GM03348 (cell line): ENCODE measurements around the gene BORCS5.

Experiments
- DNase-seq: peaks from one replicate; pipeline ENCODE4 v3.0.0; 2012; ENCODE audit warnings: low spot score

BORCS5 gene

DNA sequence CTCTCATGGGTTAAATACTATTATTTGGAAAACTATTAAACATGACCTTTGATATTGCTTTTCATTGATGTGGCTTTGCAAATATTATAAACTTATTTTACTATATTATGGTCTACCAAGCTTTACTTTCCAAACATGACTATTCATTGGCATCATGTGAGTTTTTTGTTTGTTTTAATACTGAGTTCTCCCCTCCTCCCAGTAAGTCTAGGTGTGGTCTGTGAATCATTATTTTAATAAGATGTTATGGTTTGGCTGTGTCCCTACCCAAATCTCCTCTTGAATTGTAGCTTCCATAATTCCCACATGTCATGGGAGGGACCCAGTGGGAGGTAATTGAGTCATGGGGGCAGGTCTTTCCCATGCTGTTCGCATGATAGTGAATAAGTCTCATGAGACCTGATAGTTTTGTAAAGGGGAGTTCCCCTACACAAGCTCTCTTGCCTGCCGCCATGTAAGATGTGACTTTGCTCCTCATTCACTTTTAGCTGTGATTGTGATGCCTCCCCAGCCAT, 80.0 kb downstream of the BORCS5 start:
- no peak for DNase-seq

DNA sequence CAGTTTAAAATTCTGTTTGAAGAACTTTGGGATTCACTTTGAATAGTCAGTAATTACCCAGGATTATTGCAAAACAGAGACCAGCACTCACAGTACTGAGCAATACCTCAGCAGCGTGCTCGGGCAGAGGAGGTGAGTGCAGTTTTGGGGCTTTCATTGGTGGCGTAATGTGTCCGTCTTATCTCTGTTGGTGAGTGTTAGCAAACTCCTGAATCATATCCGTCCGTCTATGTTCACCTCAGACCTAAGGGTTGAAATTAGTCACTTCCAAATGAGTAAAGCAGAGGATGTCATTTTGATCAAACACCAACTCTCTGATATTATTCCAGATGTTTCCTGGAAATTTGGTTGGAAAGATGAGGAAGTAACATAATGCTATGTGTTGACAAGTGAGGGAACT, 82.8 kb downstream of the BORCS5 start:
- peak; percentile 40 for DNase-seq

DNA sequence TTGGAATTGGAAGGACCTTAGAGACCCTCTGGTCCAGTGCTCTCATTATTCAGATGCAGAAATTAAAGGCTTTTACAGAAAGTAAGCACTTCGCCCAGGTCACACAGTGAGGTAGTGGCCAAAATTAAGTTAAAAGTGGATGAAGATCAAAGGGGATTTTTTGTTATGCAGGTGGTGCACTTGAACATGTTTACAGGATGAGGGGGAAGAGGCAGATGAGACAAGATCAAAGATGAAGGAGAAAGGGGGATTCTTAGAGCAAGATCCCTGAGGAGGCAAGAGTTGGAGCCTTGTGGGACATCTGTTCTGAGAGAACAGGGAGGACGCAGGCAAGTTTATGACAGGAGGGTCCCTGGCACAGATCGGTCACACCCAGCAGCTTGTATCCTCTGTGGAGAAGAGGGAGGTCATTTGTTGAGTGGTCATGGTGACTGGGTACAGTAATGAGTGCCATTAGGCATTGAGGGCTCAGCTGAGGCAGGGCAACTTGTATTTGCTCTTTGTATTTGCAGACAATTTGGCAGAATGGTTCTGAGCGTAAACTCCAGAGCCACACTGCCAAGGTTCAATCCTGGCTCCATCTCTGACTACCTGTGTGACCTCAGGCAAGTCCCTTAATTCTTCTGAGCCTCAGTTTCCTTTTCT, 84.0 kb downstream of the BORCS5 start:
- DNase-seq, result no peak

DNA sequence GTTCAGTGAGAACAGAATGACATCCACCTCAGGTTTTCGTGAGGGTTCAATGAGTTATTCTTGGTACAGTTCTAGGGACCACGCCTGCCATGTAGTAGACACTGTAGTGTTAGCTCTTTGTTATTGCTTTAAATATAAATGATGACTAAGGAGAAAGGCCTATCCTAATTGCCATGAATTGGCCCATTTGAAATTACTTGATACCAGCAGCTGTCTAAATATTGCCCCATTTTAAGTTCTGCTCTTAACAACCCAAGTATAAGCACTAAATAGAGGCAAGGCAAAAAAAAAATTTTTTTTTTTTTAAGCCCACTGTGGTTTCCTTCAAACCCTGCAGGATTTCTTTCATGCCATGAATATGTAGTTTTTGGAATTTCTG, 84.5 kb downstream of the BORCS5 start:
- DNase-seq, result no peak

DNA sequence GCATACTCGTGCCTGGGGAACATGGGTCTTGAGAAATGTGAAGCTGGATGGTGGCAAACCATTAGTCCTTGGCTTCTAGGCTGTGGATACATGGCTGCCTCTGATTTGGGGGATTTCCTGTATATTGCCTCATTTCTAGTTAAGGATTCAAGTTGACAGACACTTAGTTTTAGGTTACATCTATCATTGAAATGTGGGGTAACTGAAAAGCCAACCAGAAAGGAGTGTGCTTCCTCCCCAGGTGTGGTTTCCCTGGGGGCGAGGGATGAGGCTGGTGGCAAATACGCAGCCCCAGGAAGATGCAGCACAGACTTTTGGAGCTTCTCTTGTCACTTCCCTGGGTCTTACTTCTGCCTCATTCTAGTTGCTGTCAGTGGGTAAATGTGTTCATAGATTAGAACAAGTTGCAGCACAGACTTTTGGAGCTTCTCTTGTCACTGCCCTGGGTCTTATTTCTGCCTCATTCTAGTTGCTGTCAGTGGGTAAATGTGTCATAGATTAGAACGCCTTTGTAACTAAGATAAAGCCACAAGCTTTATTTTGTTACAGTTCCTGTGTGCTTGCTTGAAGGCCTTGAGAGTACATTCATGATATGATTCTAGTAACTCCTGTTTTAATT, 85.1 kb downstream of the BORCS5 start:
- DNase-seq, result no peak

DNA sequence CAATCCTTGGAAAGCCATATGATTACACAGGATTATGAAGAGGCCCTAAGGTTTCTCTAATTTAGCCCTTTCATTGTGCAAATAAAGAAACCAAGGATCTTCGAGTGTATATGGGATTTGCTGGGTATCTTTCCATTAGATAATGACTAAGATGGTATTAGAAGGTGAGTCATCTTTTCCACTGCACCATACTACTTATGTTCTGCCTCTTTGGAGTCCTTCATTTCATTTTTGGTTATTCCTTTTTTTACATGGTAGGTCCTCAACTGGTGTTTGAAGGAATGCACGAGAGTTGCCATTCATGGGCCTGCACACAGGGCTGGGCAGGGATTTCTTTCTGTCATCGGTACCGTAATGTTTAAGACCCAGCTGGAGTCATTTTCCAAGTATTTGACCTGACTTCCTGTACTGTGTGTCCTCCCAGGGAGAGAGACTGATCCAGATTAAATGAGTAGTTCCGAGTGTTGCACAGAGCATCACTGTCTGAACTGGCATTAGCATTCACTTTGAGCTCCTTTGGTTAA, 85.7 kb downstream of the BORCS5 start:
- DNase-seq, result peak; percentile 27

GRCh38 chr12:12443431-12443878, 86.6 kb downstream of the BORCS5 start:
- peak; percentile 24 for DNase-seq

DNA sequence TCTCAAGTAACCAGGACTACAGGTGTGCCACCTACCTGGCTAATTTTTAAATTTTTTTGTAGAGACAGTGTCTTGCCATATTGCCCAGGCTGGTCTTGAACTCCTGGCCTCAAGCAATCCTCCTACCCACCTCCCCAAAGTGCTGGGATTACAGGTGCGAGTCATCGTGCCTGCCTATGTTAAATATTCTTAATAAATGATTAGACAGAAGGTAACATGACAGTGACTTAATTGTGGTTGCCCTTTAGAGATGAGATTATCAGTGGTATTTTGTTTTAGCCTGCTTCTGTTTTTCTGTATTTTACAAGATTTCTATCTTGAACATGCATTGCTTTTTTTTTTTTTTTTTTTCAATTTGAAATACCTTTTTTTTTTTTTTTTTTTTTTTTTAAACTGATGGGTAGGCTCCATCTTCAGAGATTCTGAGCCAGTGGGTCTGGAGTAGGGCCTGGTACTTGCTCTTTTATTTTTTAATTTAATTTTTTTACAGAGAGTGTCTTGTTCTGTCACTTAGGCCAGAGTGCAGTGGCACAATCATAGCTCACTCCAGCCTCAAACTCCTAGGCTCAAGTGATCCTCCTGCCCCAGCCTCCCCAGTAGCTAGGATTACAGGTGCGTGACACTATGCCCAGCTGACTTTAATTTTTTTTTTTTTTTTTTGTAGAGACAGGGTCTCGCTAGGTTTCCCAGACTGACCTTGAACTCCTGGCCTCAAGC, 88.4 kb downstream of the BORCS5 start:
- no peak for DNase-seq

- no peak for DNase-seq
Measured at GRCh38 chr12:12445882-12446181, 89.0 kb downstream of the BORCS5 start.

DNA sequence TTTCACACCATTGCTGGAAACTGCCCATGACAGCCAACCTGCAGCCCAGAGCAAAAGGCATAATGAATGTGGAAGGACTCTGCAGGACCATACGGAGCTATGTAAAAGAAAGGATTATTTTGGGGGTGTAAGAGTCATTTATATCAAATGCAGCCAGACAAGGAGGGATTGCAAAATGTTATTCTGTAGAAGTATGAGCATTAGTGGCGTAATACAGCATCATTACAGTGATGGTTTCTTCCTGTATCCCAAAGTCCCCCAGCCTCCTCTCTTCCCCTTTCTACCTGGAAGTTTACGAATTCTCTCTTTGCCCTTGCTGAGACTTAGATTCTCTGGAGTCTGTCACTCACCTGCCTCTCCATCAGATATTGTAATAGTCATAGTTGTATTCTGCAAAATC, 89.9 kb downstream of the BORCS5 start:
- DNase-seq, result no peak

- DNase-seq, result no peak
Measured at GRCh38 chr12:12447236-12447635, 90.4 kb downstream of the BORCS5 start.

GRCh38 chr12:12447837-12448236, 91.0 kb downstream of the BORCS5 start:
- no peak for DNase-seq

DNA sequence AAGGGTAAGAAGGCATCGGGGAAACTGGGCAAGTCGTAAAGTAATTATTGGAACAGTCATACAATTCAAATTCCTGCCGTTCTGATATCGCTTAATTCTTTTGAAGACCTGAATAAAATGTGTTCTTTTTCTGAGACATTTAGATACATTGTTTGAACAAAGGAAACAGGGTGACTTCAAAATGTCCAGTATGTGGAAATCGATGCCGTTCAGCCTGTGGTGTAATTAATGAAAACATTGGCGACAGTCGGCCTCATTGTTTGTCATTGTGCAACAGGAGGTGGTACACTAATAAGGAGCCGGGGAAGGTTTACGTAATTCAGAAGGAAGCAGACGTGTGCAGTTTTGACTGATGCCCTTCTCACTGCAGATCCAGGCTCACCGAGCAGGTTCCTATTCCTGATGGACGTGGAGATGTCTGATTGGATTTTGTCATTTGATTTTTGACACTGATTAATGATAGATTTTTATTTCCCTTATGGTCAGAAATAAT, 92.7 kb downstream of the BORCS5 start:
- no peak for DNase-seq

- no peak for DNase-seq
Measured at GRCh38 chr12:12450043-12450471, 93.2 kb downstream of the BORCS5 start.

DNA sequence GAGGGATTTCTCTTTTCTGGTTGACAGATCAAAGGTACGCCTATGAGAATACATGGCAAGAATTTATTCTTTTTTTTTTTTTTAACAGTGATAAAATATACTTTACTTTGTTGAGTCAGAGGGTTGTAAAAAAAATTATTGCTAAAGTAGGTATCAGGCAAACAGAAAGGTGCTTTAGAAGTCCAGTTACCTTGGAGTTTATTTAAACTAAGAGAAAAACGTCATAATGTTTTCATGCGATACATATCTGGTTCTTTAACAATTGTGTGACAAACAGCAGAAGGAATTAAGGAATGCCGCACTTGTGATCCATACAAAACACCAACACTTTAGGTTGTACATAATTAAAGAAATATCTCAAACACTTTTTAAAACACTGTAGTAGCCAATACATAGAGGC, 94.2 kb downstream of the BORCS5 start:
- DNase-seq, result no peak

DNA sequence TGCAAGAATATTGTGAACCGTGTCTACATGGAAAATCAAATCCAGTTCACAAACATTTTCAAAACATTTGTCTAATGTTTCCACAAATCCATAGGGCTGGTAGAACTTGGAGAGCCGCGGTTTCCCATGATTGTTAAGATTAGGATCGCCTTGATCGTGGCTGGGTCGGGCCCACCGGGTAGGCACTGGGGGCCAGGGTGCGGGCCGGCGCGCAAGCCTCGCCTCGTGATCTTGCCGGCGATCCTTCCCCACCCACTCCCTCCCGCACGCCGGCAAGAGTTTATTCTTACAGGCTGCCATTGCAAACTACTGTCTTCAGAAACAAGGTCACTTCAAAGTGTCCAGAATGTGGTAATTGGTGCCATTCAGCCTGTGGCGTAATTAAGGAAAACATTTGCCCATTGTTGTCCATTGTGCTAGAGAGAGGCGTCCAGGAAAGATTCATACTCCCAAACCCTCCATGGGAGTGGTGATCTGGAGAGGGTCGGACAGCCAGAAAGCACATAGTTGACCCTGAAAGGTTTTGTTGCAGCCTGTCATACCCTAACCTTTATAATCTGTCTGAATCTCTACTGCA, 95.5 kb downstream of the BORCS5 start:
- no peak for DNase-seq

- no peak for DNase-seq
Measured at GRCh38 chr12:12453635-12454034, 96.8 kb downstream of the BORCS5 start.

DNA sequence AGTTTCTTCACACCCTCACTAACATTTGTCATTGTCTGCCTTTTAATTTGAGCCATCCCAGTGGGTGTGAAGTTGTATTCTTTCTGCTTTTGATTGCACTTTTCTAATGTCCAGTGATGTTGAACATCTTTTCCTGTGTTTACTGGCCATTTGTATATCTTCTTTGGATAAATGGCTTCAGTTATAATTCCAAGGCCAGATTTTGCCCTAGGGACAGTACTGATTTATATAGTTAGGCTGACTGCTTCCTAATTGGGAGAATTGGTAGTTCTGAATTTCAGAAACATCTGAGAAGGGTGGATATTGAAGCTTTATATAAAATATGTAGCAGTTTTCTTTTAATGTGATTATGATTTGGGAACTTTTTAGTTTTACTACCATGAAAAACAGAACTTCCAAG, 97.4 kb downstream of the BORCS5 start:
- DNase-seq, result no peak

DNA sequence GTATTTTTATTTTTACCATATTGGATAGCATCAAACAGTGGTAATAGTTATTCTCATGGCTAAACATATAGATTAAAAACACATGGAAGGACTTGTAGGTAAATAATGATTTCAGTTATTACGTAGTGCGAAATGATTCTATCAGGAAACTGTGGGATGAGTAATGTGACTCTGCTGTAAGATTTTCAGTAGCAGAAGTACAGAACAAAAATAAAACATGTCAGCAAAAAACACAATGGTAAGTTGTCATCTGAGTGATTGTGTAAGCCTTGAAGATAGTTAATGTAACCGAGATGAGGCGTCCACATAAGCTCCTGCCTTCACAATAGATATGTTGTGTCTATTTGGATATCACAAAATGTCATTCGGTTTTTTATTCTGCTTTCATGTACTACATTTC, 99.8 kb downstream of the BORCS5 start:
- DNase-seq, result no peak

DNA sequence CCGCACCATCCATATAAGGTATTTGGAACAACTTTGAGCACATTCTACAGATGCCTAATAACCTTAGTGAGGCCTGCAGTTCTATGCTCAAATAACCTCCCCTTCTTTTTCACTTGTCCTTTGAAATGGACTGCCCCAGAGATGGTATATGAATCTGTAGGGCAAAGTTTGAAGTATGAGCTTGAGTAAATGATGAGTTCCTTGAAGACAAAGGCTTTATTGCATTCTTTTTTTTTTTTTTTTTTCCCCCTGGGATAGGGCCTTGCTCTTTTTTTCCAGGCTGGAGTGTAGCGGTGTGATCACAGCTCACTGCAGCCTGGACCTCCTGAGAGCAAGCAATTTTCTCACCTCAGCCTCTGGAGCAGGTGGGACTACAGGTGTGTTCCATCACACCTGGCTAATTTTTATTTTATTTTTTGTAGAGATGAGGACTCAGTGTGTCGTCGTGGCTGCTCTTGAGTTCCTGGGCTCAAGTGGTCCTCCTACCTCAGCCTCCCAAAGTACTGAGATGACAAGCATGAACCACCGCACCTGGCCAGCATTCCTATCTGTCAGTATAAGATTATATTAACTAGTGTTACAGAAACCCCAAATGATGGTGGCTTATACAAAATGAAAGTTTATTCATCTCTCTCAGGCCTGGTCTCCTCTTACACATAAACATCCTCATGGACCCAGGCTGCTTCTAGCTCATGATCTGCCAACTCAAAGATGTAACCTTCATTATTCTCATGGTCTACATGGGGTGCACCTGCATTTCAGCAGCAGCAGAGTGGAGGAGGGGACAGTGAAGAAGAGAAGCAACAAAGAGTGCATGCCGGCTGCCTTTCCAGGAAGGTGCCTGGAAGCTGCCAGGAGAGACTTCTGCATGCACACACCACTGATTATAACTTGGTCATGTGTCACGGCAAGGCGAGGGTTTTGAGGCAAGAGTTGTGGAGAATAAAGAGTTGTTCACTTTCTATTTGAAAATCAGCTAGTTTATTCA, 104.4 kb downstream of the BORCS5 start:
- DNase-seq, result no peak

DNA sequence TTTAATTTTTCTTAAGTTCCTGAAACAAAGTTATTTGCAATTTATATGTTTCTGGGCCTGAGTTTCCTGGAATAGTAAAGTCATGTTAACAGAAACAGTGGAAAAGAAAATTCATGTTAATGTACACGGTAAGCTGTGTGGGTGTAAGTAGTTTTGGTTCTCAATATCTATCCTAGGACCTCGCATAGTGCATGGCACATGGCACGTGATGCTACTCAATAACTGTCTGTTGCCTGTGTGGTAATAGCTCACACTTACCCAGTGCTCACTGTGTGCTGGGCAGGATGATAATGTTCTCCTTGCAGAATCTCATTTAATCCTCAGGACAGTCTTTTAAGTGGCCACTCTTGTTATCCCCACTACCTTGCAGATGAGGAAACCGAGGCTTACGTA, 105.0 kb downstream of the BORCS5 start:
- DNase-seq, result no peak
